Fibroblast of gingiva (primary cell): Measurements from ENCODE around the gene CD72.

Experiments
- DNase-seq: peaks from one replicate; pipeline ENCODE4 v3.0.0-alpha.2; 2011; ENCODE audit warnings: low read depth

CD72 gene, protein sequence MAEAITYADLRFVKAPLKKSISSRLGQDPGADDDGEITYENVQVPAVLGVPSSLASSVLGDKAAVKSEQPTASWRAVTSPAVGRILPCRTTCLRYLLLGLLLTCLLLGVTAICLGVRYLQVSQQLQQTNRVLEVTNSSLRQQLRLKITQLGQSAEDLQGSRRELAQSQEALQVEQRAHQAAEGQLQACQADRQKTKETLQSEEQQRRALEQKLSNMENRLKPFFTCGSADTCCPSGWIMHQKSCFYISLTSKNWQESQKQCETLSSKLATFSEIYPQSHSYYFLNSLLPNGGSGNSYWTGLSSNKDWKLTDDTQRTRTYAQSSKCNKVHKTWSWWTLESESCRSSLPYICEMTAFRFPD

DNA sequence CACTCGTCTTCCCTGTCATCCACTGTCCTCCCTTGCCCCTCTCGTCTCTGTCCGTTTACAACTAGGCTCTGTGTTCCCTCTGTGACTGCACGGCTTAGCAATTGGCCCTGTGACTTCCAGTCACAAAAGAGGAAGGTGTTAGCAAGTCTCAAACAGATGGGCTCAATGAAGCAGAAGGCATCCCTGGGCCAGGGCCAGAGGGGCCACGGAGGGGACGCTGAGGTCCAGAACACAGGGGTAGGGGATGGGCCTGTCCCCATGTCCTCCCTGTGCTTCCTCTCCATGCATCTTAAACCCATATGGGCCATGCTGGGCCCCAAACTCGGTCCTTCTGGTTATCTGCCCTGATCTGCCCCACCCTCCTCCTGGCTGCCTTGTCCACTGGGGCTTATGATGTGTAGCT, at the start of gene CD72:
TSS of gene CD72 (minus strand) at position 89 of the 403 bp plus-strand sequence. CDS start 110 bp downstream, outside the sequence.
- no peak for DNase-seq

- no peak for DNase-seq
Measured at GRCh38 chr9:35667939-35668338, 49.7 kb upstream of the CD72 start.

- no peak for DNase-seq
Measured at GRCh38 chr9:35666549-35666948, 48.3 kb upstream of the CD72 start.

DNA sequence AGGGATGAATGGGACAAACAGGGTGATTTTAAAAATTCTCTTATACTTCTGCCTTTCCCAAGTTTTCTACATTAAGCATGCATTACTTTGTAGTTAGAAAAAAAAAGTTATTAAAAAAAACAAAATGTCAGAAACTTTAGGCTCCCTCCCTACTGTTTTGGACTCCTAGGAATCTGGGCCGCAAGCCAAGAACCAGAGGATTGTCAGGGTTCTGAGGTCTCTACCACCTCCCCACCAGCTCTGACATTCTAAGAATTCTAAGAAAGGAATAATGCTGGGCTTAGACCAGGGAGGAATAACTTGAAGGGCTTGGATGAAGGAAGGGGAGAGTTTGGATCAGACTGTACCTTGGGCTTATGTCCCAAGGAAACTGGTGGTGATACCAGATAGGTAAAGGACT, 47.8 kb upstream of the CD72 start:
- no peak for DNase-seq

DNA sequence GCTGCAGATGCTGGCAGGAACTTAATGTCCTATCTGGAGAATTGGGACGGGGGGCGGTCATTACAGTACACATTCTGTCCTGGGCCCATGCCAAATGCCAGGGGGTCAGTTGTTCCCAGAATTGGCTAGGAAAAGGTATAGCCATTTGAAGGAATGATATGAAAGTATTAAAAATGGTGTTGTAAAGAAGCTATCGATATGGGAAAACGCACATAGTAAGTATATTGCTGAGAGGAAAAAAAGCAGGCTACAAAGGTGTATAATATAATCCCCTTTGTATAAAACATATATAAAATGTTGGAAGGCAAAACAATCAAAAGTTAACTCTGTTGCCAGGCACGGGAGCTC, 47.2 kb upstream of the CD72 start:
- no peak for DNase-seq

DNA sequence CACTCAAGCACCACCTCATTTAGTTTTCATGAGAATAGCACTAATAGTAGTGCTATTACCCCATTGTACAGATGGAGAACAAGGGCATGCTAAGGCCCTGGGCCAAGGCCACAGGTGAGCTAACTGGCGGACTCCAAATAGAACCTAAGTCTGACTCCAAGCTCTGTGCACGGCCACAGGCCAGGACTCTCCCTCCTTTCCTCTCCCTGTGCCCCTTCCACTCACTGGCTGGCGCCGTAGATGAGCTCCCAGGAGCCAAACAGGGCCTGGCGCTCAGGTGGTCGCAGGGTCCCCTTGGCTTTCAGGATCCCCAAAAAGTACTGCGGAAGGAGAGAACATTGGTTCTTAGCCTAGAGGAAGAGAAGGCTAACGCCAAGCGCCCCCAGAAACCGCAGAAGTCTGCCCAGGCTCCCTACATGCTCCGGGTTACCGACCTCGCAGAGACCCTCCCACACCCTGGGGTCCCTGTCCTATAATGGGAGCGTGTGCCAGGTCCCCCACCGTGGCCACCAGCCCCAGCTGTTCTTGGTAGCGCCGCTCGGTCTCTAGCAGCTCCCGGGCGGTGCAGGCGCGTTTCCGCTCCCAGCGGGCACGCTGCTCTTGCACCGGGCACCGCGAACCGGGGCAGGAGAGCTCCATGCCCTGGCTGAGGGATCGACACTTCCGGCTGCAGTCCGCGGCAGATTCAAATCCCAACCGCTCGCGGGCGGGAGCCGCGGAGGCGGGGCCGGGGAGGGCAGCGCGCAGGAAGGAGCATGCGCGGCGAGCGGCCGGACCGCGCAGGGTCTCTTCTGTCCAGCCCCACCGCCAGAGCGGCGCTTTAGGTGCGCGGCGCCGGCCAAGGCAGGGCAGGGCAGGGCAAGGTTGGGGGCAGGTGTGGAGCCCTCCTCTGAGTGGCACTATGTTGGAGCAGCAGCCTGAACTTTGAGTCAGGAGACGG, 46.6 kb upstream of the CD72 start, which contains the start of gene ARHGEF39:
TSS of gene ARHGEF39 (minus strand) at position 665 of the 940 bp plus-strand sequence. CDS start at position 639, 26 bp downstream.
- DNase-seq, result peak; percentile 66

- DNase-seq, result no peak
Measured at GRCh38 chr9:35662437-35662836, 44.2 kb upstream of the CD72 start.

- no peak for DNase-seq
Measured at GRCh38 chr9:35661756-35662350, 43.6 kb upstream of the CD72 start.

- peak; percentile 50 for DNase-seq
Measured at GRCh38 chr9:35660966-35661415, 42.8 kb upstream of the CD72 start.

DNA sequence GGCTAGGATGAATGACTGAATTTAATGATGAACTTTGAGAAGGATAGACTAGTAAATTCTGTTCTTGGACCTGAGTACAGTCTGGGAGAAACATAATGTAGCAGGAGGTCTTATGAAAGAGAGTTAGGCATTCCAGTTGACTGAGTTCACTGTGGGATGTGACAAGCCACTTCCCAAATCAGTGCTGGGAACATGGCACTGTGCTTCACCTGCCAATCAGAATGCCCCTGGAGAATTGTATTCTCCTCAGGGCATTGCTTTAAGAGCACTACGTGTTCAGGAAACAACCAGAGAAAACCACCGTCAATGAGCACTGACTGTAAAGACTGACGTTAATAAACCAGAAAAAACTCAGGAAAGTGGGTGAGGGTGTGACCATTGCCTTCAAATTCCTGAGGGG, 41.1 kb upstream of the CD72 start:
- DNase-seq, result peak; percentile 93

GRCh38 chr9:35658968-35659220, 40.7 kb upstream of the CD72 start:
- peak; percentile 45 for DNase-seq

DNA sequence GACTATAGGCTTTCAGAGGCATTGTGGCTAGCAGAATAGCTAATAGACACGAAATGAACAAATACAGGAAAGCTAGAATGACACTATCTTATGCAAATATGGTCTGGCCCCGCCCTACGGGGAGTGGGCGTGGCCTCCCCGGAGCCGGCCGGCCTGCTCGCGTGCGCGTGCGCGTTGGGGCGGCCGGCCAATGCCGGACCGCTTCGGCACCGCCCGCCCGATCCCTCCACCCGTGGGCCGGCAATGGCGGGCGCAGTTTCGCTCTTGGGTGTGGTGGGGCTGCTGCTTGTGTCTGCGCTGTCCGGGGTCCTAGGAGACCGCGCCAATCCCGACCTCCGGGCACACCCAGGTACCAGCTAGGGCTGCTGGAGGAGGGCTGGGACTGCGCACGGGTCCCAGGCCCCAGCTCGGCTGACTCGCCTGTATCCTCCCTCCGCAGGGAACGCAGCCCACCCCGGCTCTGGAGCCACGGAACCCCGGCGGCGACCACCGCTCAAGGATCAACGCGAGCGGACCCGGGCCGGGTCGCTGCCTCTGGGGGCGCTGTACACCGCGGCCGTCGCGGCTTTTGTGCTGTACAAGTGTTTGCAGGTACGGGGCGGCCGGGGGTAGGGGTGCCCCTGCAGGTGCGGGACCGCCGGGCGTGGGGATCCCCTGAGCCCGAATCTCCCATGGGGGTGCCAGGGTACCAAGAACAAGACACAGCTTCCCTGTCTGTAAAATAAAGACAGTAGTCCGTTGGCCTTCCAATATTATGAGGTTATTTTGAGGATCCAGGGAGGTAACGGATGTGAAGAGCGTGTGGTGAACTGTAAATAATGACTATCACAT, 40.1 kb upstream of the CD72 start, which contains the start of gene CCDC107:
TSS of gene CCDC107 (plus strand) at position 156 of the 831 bp plus-strand sequence. CDS start at position 244, 88 bp downstream.
- DNase-seq, result peak; percentile 78

GRCh38 chr9:35657546-35658136, 39.4 kb upstream of the CD72 start, which contains the start of gene RMRP:
Gene RMRP, minus strand, starts transcription at chr9:35658019.
- DNase-seq, result peak; percentile 100

GRCh38 chr9:35656831-35657545, 38.8 kb upstream of the CD72 start:
- DNase-seq, result peak; percentile 52

DNA sequence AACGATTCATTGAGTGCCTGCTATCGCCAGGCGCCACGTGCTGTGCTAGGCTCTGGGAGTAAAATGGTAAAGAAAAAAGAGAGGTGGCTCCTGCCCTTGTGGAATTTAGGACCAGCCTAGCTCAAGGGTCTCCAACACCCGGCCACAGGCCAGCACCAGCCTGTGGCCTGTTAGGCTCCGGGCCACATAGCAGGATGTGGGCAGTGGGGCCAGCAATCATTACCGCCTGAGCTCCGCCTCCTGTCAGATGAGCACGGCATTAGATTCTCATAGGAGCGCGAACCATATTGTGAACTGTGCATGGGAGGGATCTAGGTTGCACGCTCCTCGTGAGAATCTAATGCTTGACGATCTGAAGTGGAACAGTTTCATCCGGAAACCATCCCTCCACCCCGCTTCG, 38.1 kb upstream of the CD72 start:
- no peak for DNase-seq

DNA sequence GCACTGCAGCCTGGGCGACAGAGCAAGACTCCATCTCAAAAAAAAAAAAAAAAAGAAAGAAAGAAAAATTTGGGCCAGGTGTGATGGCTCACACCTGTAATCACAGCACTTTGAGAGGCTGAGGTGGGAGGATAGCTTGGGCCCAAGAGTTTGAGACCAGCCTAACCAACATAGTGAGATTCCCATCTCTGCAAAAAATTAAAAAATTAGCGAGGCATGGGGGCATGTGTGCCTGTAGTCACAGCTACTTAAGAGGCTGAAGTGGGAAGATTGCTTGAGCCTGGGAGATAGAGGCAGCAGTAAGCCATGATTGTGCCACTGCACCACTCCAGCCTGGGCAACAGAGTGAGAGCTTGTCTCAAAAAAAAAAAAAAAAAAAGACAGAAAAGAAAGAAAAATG, 35.4 kb upstream of the CD72 start:
- no peak for DNase-seq

DNA sequence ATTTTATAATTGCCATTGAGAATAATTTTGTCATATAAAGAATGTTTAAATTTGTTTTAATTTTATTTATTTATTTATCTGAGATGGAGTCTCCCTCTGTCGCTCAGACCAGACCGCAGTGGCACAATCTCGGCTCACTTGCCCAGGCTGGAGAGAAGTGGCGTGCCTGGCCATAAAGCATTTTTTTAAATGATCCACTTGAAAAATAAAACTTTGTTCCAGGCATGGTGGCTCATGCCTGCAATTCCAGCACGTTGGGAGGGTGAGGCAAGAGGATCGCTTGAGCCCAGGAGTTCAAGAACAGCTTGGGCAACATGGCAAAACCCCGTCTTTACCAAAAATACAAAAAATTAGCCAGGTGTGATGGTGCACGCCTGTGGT, 34.6 kb upstream of the CD72 start:
- DNase-seq, result peak; percentile 84

DNA sequence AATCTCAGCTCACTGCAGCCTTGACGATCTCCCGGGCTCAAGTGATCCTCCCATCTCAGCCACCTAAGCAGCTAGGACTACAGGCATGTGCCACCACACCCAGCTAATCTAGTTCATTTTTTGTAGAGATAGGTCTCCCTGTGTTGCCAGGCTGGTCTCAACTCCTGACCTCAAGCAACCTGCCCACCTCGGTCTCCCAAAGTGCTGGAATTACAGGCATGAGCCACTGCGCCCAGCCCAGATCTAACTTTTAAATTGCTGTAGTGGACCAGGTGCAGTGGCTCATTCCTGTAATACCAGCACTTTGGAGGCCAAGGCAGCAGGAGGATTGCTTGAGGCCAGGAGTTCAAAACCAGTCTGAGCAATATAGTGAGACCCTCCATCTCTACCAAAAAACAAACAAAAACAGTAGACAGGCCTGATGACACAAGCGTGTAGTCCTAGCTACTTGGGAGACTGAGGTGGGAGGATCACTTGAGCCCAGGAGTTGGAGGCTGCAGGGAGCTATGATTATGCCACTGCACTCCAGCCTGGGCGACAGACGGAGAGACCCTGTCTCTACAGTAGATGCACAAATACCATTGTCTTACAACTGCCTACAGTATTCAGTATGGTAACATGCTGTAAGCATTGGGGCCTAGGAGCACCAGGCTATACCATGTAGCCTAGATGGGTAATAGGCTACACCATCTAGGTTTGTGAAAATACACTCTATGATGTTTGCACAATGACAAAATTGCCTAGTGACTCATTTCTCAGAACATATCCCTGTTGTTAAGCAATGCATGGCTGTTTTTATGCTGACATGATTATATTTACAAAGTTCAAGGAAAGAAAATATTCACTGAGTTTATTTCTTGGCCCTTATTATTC, 34.0 kb upstream of the CD72 start:
- DNase-seq, result peak; percentile 89

GRCh38 chr9:35650341-35651158, 32.3 kb upstream of the CD72 start, which contains the start of gene SIT1:
Gene SIT1, minus strand, starts transcription at chr9:35650931. Its CDS starts 78 bp downstream, at chr9:35650853.
- no peak for DNase-seq
